Colonic mucosa (tissue), 4 donors: ENCODE results near the gene CFAP92. TPM values are rescaled to one million over a fixed set of nuclear protein-coding genes. Genes with fewer than 3 reads are reported as not detected.
A peak's percentile ranks its signal among the peaks of the same experiment; 100 is the strongest.

ENCODE experiments used
- DNase-seq: peaks from one replicate; pipeline ENCODE4 v3.0.0-alpha.2; 2020
- H3K27ac ChIP-seq: fragments of 200-600 bp; one replicate; pipeline ENCODE4 v1.8.0; 2021
- H3K27me3 ChIP-seq: fragments of 200-600 bp; one replicate; pipeline ENCODE4 v1.8.0; 2021
- H3K36me3 ChIP-seq: fragments of 200-600 bp; one replicate; pipeline ENCODE4 v1.8.0; 2021
- H3K4me1 ChIP-seq: fragments of 200-600 bp; one replicate; pipeline ENCODE4 v1.8.0; 2021; ENCODE audit warnings: mild to moderate bottlenecking
- H3K4me3 ChIP-seq: fragments of 200-600 bp; one replicate; pipeline ENCODE4 v1.8.0; 2021
- H3K9ac ChIP-seq, 2 donors: one replicate each; pipeline ENCODE4 v1.7.0; 2013; ENCODE audit warnings: control low read depth in 2 of 2, low read depth in 2 of 2, low read length in 2 of 2
- H3K9me3 ChIP-seq: fragments of 200-600 bp; one replicate; pipeline ENCODE4 v1.8.0; 2021
- CTCF ChIP-seq: fragments of 200-600 bp; IDR thresholded peaks from one replicate; pipeline ENCODE4 v1.8.0; 2022; ENCODE audit warnings: antibody characterized with exemption, mild to moderate bottlenecking
- intact Hi-C: fragments of 100-400 bp; cut with DNase I; formaldehyde crosslinking; loops from one replicate; pipeline ENCODE4 v1.14.1; 2022
- total RNA-seq, 2 donors: library from RNA; stranded (reverse); fragmentation: NEBNext Ultra II Directional in 1 of 2; extraction: Animal tissue kit (Norgen Biotek cat#: 25700) in 1 of 2; gene quantifications; one replicate each; pipeline ENCODE4 v1.2.1, GENCODE V29; 2021
- donor health status: healthy.
- donor health status: DM: no; HTN: no; CAD: no.
- donor health status: DM: no; HTN: no; CAD: no.

CFAP92 gene
- total RNA-seq, 2 donors from 2014 or later = 0.77 to 1.2 TPM

GRCh38 chr3:129016356-129016719 lies 22.5 kb upstream of the CFAP92 start:
- Histone ChIP-seq H3K4me1 (peaks cover 15% of the 10 kb centered on the region), H3K4me3 (no peak overlapping the region), H3K27ac (peak overlapping the region; percentile 81), H3K36me3 (no peaks in the 10 kb centered on the region), H3K27me3 (no peaks in the 10 kb centered on the region), H3K9ac (peak overlapping the region; percentile 4 to 70), H3K9me3 (no peaks in the 10 kb centered on the region)
- peak; percentile 89 for DNase-seq
- TF ChIP-seq CTCF = no peak
- intact Hi-C loops = no loop called here

- Histone ChIP-seq H3K9ac (peak overlapping the region; percentile 16 to 70), H3K4me1 (peaks cover 15% of the 10 kb centered on the region)
Observed at GRCh38 chr3:129015388-129016105, 21.7 kb upstream of the CFAP92 start.

GRCh38 chr3:129014793-129015345 lies 21.0 kb upstream of the CFAP92 start:
- no peak overlapping the region for H3K9ac ChIP-seq
- no peaks in the 10 kb centered on the region for H3K9me3 ChIP-seq
- H3K36me3 ChIP-seq = no peaks in the 10 kb centered on the region
- no peak for TF ChIP-seq CTCF
- DNase-seq = no peak
- peak overlapping the region; percentile 81 for H3K27ac ChIP-seq
- no peak overlapping the region for H3K4me3 ChIP-seq
- intact Hi-C loops = no loop called here
- H3K4me1 ChIP-seq = peaks cover 15% of the 10 kb centered on the region
- no peaks in the 10 kb centered on the region for H3K27me3 ChIP-seq

More at GRCh38 chr3:129015388-129016105, 21.7 kb upstream of the CFAP92 start:
- Histone ChIP-seq H3K27me3 (no peaks in the 10 kb centered on the region), H3K4me3 (no peak overlapping the region), H3K36me3 (no peaks in the 10 kb centered on the region), H3K9me3 (no peaks in the 10 kb centered on the region), H3K27ac (peak overlapping the region; percentile 81)
- intact Hi-C loops = no loop called here
- no peak for DNase-seq
- no peak for TF ChIP-seq CTCF

GRCh38 chr3:129014148-129014547 lies 20.3 kb upstream of the CFAP92 start:
- no peaks in the 10 kb centered on the region for H3K36me3 ChIP-seq
- intact Hi-C loops = no loop called here
- H3K4me3 ChIP-seq = no peak overlapping the region
- H3K27ac ChIP-seq = no peak overlapping the region
- no peaks in the 10 kb centered on the region for H3K9me3 ChIP-seq
- peaks cover 15% of the 10 kb centered on the region for H3K4me1 ChIP-seq
- no peak overlapping the region for H3K9ac ChIP-seq
- no peaks in the 10 kb centered on the region for H3K27me3 ChIP-seq
- no peak for DNase-seq
- TF ChIP-seq CTCF = no peak

GRCh38 chr3:129013491-129013891 lies 19.6 kb upstream of the CFAP92 start:
- no peak for TF ChIP-seq CTCF
- Histone ChIP-seq H3K4me3 (no peak overlapping the region), H3K9me3 (no peaks in the 10 kb centered on the region), H3K36me3 (no peaks in the 10 kb centered on the region), H3K9ac (no peak overlapping the region), H3K27me3 (no peaks in the 10 kb centered on the region), H3K27ac (no peak overlapping the region), H3K4me1 (peaks cover 15% of the 10 kb centered on the region)
- intact Hi-C loops = no loop called here
- DNase-seq = no peak
